NCI-H446 treated with DMSO at 0.1 percent for 48 hours (cell line): Measurements from ENCODE around the gene WDR64.
"Not testable (repeated sequence)": the region's sequence is repeated elsewhere in the genome, so short reads cannot be mapped to it uniquely, and the experiment has no call there.

Source experiments
- DNase-seq: peaks from one replicate; lab custom pipeline; 2025; lab: John Stamatoyannopoulos, UW

Gene WDR64

GRCh38 chr1:241800640-241801039, 148.6 kb downstream of the WDR64 start:
- no peak for DNase-seq

- DNase-seq = no peak
Observed at GRCh38 chr1:241802863-241803262, 150.8 kb downstream of the WDR64 start.

GRCh38 chr1:241804706-241805105, 152.6 kb downstream of the WDR64 start:
- not testable (repeated sequence) for DNase-seq

- no peak for DNase-seq
Observed at GRCh38 chr1:241808265-241808664, 156.2 kb downstream of the WDR64 start.

- DNase-seq = no peak
Observed at GRCh38 chr1:241810769-241811405, 158.8 kb downstream of the WDR64 start.

GRCh38 chr1:241813768-241814320, 161.8 kb downstream of the WDR64 start:
- DNase-seq = no peak

- no peak for DNase-seq
Observed at GRCh38 chr1:241816008-241816407, 163.9 kb downstream of the WDR64 start.

GRCh38 chr1:241817331-241817792, 165.3 kb downstream of the WDR64 start:
- DNase-seq = no peak

- no peak for DNase-seq
Observed at GRCh38 chr1:241817956-241818612, 166.0 kb downstream of the WDR64 start.

GRCh38 chr1:241819340-241819866, 167.3 kb downstream of the WDR64 start:
- DNase-seq = no peak

- no peak for DNase-seq
Observed at GRCh38 chr1:241821363-241821762, 169.3 kb downstream of the WDR64 start.

GRCh38 chr1:241822846-241823245, 170.8 kb downstream of the WDR64 start:
- DNase-seq = no peak

- DNase-seq = no peak
Observed at GRCh38 chr1:241823925-241824324, 171.8 kb downstream of the WDR64 start.

- DNase-seq = no peak
Observed at GRCh38 chr1:241825581-241825980, 173.5 kb downstream of the WDR64 start.

GRCh38 chr1:241826613-241827012, 174.5 kb downstream of the WDR64 start:
- not testable (repeated sequence) for DNase-seq

- DNase-seq = no peak
Observed at GRCh38 chr1:241827264-241827663, 175.2 kb downstream of the WDR64 start.

GRCh38 chr1:241828463-241829021, 176.5 kb downstream of the WDR64 start:
- no peak for DNase-seq

- DNase-seq = no peak
Observed at GRCh38 chr1:241829468-241829867, 177.4 kb downstream of the WDR64 start.

- peak; percentile 19 for DNase-seq
Observed at GRCh38 chr1:241834733-241835377, 182.8 kb downstream of the WDR64 start.

GRCh38 chr1:241836941-241837340, 184.9 kb downstream of the WDR64 start:
- DNase-seq = no peak

- no peak for DNase-seq
Observed at GRCh38 chr1:241837416-241837815, 185.3 kb downstream of the WDR64 start.

GRCh38 chr1:241837901-241838300, 185.8 kb downstream of the WDR64 start:
- DNase-seq = no peak
